NCI-H1105 treated with DMSO at 0.1 percent for 48 hours (cell line): Measurements from ENCODE around the gene SRRT.
A peak's percentile ranks its signal among the peaks of the same experiment; 100 is the strongest.
"Not testable (repeated sequence)": the region's sequence is repeated elsewhere in the genome, so short reads cannot be mapped to it uniquely, and the experiment has no call there.

Source experiments
- DNase-seq: peaks from one replicate; lab custom pipeline; 2025; lab: John Stamatoyannopoulos, UW

SRRT gene

DNA sequence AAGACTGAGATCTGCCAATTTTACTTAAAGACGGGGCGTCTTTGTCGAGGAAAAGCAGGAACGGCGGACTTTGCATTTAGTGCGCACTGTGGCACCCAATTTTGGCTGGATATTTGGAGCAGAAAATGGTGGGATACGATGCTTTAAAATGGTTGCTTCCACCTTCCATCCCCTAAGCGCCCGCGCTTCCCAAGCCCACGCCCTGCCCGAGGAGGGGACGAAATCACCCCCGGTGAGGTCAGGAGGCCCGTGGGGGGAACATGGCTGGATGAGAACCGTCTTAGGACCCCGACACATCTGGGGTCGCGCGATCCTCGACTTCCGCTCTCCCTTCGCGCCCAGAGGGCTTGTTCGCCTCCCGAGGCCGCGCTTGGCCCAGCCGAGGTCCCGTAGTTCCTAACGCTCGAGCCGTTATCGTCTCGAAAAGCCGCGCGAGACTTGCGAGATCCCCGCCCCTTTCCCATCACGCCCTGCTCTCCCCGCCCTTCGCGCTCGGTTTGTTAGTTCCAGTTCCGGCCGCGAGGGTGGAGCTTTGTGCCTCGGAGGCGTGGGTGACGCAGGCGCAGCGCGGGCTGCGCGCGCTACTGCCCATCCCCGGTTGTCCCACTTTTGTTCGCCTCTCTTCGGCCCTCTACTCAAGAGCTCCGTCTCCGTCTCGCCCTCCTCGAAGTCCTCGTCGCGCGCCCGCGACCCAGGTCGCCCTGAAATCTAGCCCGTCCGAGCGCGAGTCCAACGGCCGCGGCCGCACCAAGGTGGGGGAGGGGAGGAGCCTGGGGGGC lies at the start of gene SRRT:
Gene SRRT, plus strand, starts transcription at position 527 of the 779 bp plus-strand sequence. CDS start 488 bp downstream, outside the sequence.
- peak; percentile 97 for DNase-seq

- no peak for DNase-seq
These were observed 49.7 kb upstream of the SRRT start for GRCh38 chr7:100825215-100825671.

DNA sequence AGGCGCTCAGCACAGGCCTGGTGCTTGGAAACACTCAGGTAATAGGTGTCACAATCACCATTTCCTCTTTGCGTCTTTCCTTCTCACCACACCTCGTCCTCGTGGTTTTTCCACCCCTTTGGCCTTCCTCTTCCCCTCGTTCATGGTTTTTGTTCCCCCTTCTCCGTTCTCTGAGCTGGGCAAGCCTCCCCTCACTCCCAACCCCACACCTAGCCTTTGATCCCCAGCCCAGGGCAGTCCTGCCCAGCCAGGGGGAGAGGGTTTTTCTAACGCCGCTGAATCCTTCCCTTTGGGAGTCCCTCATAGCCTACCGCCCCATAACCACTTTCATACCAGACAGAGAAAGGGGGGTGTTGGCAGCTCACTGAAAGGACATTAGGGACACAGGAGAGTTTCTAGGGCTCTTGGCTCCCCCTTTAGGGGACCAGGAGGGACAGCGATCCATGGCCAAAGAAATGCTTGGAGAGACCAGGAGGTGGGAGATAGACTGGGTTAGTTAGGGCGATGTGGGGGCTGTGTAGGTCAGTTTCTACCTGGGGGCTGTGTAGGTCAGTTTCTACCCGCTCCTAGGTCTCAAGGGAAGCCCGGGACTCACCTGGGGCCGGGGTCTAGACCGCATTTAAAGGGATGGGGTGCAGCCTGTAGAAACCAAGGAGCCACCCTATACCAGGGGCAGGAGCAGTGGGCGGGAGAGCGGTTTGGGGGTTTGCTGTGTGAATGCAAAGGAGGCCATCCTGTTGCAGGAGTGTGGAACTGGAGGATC lies 49.0 kb upstream of the SRRT start:
- DNase-seq, result peak; percentile 3

DNA sequence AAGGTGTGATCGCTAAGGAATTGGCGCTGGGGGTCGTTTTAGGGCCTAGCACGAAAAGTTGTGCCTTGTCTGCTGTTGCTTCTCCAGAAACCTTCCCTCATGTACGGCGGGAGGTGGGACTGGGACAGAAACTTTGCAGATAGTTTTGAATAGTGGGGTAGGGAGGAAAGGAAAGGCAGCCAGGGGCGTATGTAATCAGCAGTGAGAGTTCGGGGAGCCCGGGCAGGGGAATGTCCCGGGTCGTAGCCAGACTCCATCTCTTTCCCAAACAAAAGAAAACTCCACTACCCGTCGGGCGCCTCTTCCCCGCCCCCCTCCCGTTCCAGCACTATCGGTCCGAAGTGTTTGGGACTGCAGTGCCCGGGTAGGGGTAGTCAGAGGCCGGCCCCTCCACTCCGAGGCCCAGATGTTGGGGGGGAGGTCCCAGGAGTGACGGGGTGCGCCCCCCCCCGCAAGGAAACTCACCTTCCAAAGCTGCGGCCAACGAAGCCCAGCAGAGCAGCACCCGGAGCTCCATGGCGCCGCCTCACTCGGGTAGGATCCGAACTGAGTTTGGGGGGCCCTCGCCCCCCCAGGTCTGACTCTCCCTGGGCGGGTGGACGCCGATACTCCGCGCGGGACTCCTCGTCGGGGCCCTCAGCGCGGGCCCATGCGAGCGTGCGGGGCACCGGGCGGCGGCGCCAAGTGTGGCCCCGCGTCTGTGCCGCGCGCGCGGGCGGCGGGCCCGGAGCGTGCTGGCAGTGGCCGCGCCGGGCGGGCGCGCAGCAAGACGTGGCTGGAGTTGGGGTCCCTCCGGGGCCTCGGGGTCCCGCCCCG lies 48.2 kb upstream of the SRRT start:
- DNase-seq, result no peak

DNA sequence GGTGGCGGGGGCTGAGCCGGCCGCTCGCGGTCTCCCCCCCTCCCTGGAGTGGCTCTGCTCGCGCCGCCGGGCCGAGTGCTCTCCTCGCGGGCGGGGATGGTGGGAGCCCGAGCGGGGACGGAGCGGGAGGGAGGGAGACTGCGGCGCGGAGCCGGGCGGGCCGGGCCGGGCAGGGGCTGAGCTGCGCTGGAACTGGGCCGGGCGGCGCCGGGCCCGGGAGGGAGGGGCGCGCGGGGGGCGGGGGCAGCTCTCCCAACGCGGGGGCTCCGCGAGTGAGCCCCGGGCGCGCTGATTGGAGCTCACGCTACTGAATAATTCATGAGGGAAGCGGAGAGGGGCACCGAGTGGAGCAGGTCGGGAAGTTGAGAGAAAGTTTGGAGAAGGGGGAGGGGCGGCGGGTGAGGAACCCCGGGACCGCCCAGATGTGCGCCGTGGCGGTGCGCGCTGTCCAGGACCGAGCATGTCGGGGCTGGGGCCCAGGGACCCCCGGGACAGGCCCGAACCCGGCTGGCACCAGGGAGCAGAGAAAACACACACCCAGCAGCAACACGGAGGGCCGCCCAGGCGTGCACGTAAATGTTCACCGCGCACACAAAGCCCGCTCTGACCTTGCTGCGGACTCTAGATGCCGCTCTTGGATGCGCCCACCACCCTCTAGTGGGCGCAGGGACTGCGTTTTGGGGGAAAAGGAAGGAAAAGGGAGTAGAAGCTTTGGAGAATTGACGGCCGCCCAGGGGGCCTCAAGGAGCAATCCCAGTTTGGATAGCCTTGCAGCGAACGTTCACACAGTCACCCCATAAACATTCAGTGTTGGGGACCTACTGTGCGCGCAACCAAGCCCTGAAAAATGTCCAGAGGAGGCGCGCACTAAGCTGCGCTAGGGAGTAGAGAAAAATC lies 47.3 kb upstream of the SRRT start, which contains the start of gene EPHB4:
Gene EPHB4, minus strand, starts transcription at position 194 of the 897 bp plus-strand sequence. CDS start 493 bp downstream, outside the sequence.
- peak; percentile 40 for DNase-seq

DNA sequence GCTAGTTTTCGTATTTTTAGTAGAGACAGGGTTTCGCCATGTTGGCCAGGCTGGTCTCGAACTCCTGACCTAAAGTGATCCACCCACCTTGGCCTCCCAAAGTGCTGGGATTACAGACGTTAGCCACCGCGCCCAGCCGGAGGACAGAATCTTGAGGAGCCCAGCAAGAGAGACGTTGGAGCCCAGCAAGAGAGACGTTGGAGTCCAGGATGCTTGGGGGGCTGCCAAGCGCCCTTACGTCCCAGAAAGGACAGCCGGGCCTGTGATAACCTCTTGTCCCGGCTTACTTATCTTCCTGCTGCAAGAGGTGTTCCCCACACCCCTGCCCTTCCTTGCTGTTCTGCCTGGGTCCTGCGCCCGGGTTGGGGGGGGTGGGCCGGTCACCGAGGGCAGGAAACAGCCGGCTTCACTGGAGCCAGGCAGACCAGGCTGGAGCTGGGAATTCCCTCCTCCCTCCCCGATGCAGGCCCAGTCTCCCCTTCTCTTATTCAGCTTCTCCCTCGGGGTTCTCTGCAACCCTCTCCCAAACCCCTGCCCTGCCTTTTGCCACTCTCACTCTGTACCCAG lies 45.7 kb upstream of the SRRT start:
- DNase-seq, result no peak

GRCh38 chr7:100830396-100830795 lies 44.5 kb upstream of the SRRT start:
- no peak for DNase-seq

- DNase-seq, result no peak
These were observed 42.6 kb upstream of the SRRT start for GRCh38 chr7:100832281-100832633.

DNA sequence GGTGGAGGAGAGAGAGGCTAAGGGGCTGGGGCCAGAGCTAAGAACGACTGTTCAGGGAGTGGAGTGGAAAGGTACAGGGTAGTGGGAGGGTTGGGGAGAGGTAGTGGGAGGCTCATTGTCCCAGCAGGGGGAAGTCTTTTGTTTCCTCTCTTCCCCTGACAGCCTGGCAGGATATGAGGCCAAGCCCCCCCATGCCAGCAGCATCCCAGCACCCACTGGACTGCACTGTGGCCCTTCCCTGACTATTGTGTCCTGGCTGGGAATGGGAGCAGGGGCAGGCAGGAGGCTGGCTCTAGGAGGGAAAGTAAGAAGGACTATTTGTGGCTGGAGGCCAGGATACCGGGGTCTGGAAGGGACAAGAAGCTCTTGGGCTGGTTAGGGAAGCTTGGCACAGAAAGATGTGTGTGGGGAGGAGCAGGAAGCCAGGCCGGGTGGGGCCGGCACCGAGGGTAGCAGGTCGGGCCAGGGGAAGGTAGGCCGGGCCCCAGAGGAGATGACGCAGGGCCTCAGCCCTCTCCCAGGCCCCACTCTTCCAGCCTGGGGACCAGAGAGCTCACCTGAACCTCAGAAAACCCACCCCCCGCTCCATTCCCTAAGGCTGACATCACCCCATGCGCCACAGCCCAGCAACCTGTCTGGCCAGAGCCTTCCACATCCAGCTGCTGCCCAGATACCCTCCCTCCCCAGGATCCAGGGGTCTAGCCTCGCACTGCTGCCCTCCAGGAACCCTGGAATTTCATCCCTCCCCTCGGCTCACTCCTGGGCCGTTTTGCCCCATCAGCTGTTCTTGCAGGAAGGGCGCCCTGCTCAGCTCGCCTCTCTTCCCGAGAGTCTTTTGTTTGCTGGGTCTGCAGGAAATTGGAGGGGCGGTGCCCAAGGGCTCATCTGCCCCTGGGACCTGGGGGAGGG lies 38.7 kb upstream of the SRRT start:
- no peak for DNase-seq

GRCh38 chr7:100836812-100837098 lies 38.1 kb upstream of the SRRT start:
- DNase-seq, result no peak

GRCh38 chr7:100837099-100837836 lies 37.6 kb upstream of the SRRT start:
- peak; percentile 91 for DNase-seq

- no peak for DNase-seq
These were observed 35.5 kb upstream of the SRRT start for GRCh38 chr7:100839361-100839760.

- no peak for DNase-seq
These were observed 34.3 kb upstream of the SRRT start for GRCh38 chr7:100840470-100841100.

DNA sequence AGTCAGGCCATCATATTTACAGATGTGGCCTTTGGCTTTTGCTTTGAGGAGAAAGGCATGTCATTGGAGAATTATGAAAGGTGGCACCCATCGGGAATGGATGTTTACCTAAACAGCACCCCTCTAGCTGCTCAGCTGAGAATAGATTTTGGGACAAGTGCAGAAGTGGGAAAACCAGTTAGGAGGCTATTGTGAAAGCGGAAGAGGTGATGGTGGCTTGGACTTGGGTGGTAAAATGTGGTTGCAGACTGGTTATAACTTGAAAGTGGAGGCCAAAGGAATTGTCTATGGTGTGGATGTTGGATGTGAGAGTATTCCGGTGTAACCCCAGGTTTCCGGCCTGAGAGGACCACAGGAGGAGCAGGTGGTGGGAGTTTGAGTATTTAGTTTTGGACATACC lies 27.5 kb upstream of the SRRT start:
- no peak for DNase-seq

- DNase-seq, result peak; percentile 95
These were observed 22.6 kb upstream of the SRRT start, which contains the start of gene SLC12A9 for GRCh38 chr7:100852048-100852872. SLC12A9 (plus strand) TSS chr7:100852713; CDS start chr7:100854198, 1,485 bp downstream.

DNA sequence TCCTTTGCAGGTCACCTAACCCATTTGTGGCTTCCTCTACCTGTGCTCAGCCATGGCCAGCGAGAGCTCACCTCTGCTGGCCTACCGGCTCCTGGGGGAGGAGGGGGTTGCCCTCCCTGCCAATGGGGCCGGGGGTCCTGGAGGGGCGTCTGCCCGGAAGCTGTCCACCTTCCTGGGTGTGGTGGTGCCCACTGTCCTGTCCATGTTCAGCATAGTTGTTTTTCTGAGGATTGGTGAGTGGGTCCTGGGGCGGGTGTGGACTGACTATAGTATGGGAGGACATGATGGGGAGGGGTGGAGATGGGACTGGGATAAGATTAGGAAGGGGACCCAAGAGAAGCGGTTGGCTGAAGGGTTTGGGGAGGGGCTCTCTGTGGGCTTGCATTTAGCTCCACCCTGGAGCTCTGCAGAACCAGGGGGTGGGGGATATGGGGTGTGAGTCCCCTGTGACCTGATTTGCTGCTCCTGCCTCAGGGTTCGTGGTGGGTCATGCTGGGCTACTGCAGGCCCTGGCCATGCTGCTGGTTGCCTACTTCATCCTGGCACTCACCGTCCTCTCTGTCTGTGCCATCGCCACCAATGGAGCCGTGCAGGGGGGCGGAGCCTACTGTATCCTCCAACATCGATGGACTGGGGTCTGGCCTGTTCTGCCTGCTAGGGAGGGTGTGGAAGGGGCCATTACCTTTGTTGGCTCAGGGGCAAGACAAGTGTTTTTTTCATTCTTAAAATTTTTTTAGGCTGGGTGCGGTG lies 20.6 kb upstream of the SRRT start:
- DNase-seq, result no peak

GRCh38 chr7:100854899-100855298 lies 20.0 kb upstream of the SRRT start:
- DNase-seq, result not testable (repeated sequence)
